ENCODE data around the gene MYF6.

The MYF6 gene

GRCh38 chr12:80707830-80708258 lies 410 bp downstream of the MYF6 start:
- DNase-seq: no peak

GRCh38 chr12:80708259-80708974 lies 983 bp downstream of the MYF6 start:
- no peak for DNase-seq

GRCh38 chr12:80708975-80709328 lies 1.5 kb downstream of the MYF6 start:
- no peak for DNase-seq

GRCh38 chr12:80709811-80710726 lies 2.6 kb downstream of the MYF6 start:
- DNase-seq: no peak

GRCh38 chr12:80710727-80711449 lies 3.5 kb downstream of the MYF6 start:
- DNase-seq: no peak

- no peak for DNase-seq
Observed at GRCh38 chr12:80711866-80712265, 4.4 kb downstream of the MYF6 start.

- DNase-seq: no peak
Observed at GRCh38 chr12:80712866-80713265, 5.4 kb downstream of the MYF6 start.

GRCh38 chr12:80713419-80713818 lies 6.0 kb downstream of the MYF6 start:
- DNase-seq: no peak

- DNase-seq: no peak
Observed at GRCh38 chr12:80714055-80714454, 6.6 kb downstream of the MYF6 start.

- no peak for DNase-seq
Observed at GRCh38 chr12:80714846-80715245, 7.4 kb downstream of the MYF6 start.

GRCh38 chr12:80715713-80716249 lies 8.3 kb downstream of the MYF6 start:
- no peak for DNase-seq

GRCh38 chr12:80716696-80717469 lies 9.4 kb downstream of the MYF6 start, which contains the start of gene MYF5:
TSS of gene MYF5 (plus strand) at chr12:80716912. CDS start at chr12:80717064, 152 bp downstream.
- DNase-seq: peak in 1 of 4 experiments; percentile 1

- no peak for DNase-seq
Observed at GRCh38 chr12:80717856-80718255, 10.4 kb downstream of the MYF6 start.

- DNase-seq: no peak
Observed at GRCh38 chr12:80720516-80720915, 13.1 kb downstream of the MYF6 start.

- no peak for DNase-seq
Observed at GRCh38 chr12:80721326-80721725, 13.9 kb downstream of the MYF6 start.

GRCh38 chr12:80745851-80746505 lies 38.5 kb downstream of the MYF6 start:
- no peak for DNase-seq

GRCh38 chr12:80747800-80748199 lies 40.4 kb downstream of the MYF6 start:
- DNase-seq: no peak

- DNase-seq: no peak
Observed at GRCh38 chr12:80749456-80749855, 42.0 kb downstream of the MYF6 start.

GRCh38 chr12:80752464-80752863 lies 45.0 kb downstream of the MYF6 start:
- no peak for DNase-seq

- DNase-seq: no peak
Observed at GRCh38 chr12:80754274-80754673, 46.8 kb downstream of the MYF6 start.

- no peak for DNase-seq
Observed at GRCh38 chr12:80756875-80757274, 49.4 kb downstream of the MYF6 start.

All from activated naive CD4-positive, alpha-beta T cell (primary cell).